GM10847 (cell line): Measurements from ENCODE around the gene ARHGAP25.

Experiments used
- POLR2A ChIP-seq: IDR thresholded peaks from 2 replicates; pipeline ENCODE4 v1.6.1; 2011; ENCODE audit not compliant: insufficient read length; ENCODE audit errors: extremely low read depth

ARHGAP25 gene, protein sequence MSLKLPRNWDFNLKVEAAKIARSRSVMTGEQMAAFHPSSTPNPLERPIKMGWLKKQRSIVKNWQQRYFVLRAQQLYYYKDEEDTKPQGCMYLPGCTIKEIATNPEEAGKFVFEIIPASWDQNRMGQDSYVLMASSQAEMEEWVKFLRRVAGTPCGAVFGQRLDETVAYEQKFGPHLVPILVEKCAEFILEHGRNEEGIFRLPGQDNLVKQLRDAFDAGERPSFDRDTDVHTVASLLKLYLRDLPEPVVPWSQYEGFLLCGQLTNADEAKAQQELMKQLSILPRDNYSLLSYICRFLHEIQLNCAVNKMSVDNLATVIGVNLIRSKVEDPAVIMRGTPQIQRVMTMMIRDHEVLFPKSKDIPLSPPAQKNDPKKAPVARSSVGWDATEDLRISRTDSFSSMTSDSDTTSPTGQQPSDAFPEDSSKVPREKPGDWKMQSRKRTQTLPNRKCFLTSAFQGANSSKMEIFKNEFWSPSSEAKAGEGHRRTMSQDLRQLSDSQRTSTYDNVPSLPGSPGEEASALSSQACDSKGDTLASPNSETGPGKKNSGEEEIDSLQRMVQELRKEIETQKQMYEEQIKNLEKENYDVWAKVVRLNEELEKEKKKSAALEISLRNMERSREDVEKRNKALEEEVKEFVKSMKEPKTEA

DNA sequence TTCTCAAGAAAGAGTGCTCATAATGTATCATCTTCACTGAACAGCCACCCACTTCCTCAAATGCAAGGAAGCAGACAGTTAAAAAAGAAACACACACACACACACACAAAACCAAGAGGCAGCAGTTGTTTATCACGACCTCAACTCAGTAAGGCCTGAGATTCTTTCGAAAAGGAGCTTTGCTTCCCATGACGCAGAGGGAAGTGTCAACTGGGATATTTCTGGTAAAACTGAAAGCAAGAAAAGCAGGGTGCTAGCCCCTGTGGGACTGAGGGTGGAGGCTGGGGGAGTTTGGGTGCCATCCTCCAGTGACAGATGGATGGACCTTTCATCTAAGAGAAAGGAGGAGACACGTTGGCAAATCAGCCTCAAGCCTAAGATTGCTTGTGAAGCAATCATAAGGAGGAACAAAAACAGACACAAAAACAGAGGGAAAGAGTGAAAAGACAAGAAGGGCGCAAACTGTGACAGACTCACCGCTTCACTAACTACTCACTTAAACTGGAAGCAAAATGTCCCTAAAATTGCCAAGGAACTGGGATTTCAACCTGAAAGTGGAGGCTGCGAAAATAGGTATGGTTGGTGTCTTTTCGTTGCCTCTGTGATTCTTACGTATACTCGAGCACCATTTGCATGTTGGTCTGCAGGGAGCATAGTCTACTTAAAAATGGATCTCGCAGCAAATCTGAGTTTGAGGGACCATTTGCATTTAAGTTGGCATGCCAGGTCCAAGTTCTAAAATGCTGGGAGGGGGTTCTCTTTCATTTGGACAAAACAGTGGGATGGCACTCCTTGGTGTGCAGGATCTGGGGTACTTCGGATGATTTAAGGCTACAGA lies at the start of gene ARHGAP25:
Gene ARHGAP25, plus strand, starts transcription at position 124 of the 838 bp plus-strand sequence. Its CDS starts 389 bp downstream, at position 513.
- TF ChIP-seq POLR2A, result no peak

GRCh38 chr2:68686178-68686577 lies 48.4 kb upstream of the ARHGAP25 start:
- TF ChIP-seq POLR2A, result no peak

DNA sequence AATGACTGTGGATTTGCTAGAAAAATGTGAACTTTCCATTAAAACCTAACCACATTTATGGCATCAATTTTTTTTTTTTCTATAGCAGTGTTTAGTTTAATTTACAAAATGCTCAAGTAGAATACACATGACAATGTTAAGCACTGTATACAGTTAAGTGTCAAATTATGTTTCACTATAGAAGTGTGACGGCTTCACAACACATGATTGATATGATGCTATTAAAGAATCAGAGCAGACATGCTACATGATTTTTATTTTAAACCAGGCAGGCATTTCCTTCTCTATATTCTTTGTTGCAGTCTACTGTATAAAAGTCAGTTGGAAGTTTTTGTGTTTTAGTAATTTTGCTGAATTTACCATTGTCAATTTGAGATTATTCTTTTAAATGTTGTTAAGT lies 47.6 kb upstream of the ARHGAP25 start:
- TF ChIP-seq POLR2A, result no peak

DNA sequence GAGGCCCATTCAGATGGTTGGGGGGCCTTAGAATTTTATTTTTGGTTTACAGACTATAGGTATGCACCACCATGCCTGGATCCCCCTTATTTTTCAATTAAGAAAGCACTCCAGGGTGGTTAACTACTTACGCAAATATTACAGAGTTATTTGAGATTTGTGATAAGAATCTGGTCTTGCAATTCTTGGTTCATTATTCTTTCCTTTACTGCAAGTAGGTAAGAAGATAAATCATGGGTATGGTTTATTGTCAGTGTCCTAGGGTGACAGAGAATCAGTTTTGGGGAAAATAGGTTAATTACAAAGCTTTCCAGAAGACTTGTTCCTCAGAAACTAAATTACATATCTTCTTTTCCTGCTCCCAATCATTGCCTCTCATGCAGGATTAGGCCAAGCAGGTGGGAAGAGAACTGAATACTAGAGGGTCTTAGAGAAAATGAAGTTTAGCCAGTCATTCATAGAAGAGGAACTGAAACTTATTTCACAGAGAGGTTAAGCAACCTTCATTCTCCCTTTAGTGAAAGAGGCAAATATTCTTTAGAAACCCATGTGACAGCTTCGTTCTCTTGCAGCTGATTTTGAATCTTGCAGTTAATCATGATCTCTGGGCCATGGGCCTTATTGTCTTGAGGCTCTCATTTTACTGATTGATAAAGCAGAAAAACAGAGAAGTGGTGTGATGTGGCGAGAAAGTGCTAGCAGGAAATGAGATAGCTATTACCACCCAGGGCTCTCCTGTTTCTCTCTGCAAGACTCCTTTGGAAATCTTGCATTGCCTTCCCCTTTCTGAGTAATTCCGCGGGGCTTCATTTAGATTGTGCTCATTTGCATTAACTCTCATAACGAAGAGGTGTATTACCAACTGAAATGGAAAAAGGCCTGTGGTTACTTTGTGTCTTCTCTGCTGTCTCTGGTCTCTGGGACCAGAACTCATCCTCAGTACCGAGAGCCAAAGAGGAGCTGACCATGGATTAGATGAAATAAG lies 44.8 kb upstream of the ARHGAP25 start:
- no peak for TF ChIP-seq POLR2A

DNA sequence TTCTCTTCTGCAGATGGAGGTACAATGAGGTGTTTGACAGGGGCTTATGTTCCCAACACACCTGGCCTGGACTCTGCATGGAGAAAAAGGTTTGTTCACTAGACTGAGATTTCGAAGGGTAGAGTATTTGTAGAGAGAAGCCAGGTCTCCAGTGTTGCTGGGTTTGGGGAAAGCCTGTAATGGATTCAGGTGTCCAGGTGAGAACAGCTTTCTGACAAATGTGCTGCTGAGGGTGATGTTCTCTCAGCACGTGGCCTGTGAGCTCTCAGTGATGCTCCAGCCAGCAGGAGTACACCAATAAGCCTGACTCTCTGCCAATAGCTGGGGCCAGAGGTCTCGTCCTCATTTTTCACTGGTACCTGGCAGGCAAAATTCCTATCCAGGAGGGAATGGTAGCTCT lies 43.8 kb upstream of the ARHGAP25 start:
- no peak for TF ChIP-seq POLR2A

DNA sequence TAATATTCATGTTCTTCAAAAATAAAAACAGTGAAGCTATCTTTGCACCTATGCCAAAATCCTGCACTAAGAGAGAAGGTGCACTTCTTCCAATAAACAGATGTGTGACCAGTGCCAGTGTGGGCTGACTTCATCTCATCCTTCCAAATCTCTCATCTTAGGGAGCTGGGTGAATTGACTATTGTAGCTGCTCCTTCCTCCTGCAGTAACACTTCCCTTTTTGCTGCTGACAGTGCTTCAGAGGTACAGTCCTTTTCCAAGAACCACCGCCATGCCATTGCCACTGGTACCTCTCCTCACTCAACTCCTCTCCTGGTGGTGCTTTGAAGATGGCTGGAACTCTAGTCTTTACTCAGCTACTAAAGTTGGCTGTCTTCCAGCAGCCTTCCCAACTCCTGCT lies 42.1 kb upstream of the ARHGAP25 start:
- no peak for TF ChIP-seq POLR2A

GRCh38 chr2:68693951-68694350 lies 40.7 kb upstream of the ARHGAP25 start:
- TF ChIP-seq POLR2A, result no peak

- TF ChIP-seq POLR2A, result no peak
Measured at GRCh38 chr2:68695971-68696370, 38.6 kb upstream of the ARHGAP25 start.

DNA sequence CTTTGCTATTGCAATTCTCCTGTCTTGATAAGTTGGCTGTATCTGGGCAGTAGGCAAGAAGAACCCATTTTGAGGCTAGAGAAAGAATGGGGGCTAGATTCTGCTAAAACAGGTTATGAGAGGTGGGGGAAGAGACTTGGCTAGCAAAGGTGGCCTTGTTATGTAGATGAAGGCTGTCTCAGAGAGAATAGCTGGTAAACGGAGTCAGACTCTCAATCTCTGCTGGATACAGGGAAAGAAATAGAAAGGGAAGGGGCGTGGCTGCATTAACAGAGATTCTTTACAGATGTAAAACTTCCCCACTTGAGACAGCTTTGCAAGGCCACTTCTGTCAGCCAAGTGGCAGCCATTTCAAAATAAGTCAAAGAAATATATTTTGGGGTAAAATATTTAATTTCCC lies 38.1 kb upstream of the ARHGAP25 start:
- no peak for TF ChIP-seq POLR2A

- no peak for TF ChIP-seq POLR2A
Measured at GRCh38 chr2:68698567-68699377, 35.8 kb upstream of the ARHGAP25 start.

- TF ChIP-seq POLR2A, result no peak
Measured at GRCh38 chr2:68700560-68700959, 34.1 kb upstream of the ARHGAP25 start.

- TF ChIP-seq POLR2A, result no peak
Measured at GRCh38 chr2:68706637-68707036, 28.0 kb upstream of the ARHGAP25 start.

DNA sequence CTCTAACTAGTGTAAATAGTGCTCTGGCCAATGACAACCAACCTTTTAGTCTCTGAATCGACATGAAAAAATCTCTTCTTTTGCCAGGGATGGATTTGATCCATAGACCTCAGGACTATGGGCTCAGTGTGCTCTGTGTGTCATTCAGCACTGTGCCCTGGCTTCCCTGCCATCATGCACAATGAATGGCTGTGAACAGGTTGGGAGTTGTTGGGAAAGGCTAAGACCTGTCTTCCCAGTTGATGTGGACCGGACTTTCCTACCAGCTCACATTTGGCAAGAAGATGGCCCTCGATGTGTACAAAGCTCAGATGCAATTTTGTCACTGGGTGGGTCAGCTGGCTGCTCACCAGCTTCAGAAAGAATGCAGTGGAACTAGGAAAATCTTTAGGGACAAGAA lies 26.0 kb upstream of the ARHGAP25 start:
- no peak for TF ChIP-seq POLR2A
